Tongue (tissue), 2 donors: ENCODE results near the gene ANKS1B. TPM values are rescaled to one million over a fixed set of nuclear protein-coding genes. Genes with fewer than 3 reads are reported as not detected.
"Not testable (repeated sequence)": the region's sequence is repeated elsewhere in the genome, so short reads cannot be mapped to it uniquely, and the experiment has no call there.

Experiments
- DNase-seq: peaks from one replicate; pipeline ENCODE4 v3.0.0-alpha.2; 2015
- total RNA-seq: library from RNA; depleted of rRNA; stranded (reverse); fragments of >200 nt; gene quantifications from one replicate; pipeline ENCODE4 v1.2.3, GENCODE V29; 2014

Gene ANKS1B
- total RNA-seq, 1 donor from 2014 or later, result 16.5 TPM

- no peak for DNase-seq
These were observed 225.7 kb downstream of the ANKS1B start for GRCh38 chr12:99758997-99759396.

GRCh38 chr12:99752740-99753139 lies 232.0 kb downstream of the ANKS1B start:
- no peak for DNase-seq

- no peak for DNase-seq
These were observed 238.2 kb downstream of the ANKS1B start for GRCh38 chr12:99746538-99746937.

- DNase-seq, result no peak
These were observed 238.8 kb downstream of the ANKS1B start for GRCh38 chr12:99745895-99746294.

- no peak for DNase-seq
These were observed 239.6 kb downstream of the ANKS1B start for GRCh38 chr12:99745121-99745520.

- DNase-seq, result no peak
These were observed 247.9 kb downstream of the ANKS1B start for GRCh38 chr12:99736760-99737269.

GRCh38 chr12:99732131-99732530 lies 252.6 kb downstream of the ANKS1B start:
- DNase-seq, result peak; percentile 0

- DNase-seq, result no peak
These were observed 261.8 kb downstream of the ANKS1B start for GRCh38 chr12:99722690-99723486.

GRCh38 chr12:99721715-99722275 lies 262.9 kb downstream of the ANKS1B start:
- DNase-seq, result no peak

GRCh38 chr12:99720083-99720465 lies 264.7 kb downstream of the ANKS1B start:
- DNase-seq, result not testable (repeated sequence)

GRCh38 chr12:99719411-99720082 lies 265.2 kb downstream of the ANKS1B start:
- not testable (repeated sequence) for DNase-seq

- DNase-seq, result not testable (repeated sequence)
These were observed 268.8 kb downstream of the ANKS1B start for GRCh38 chr12:99715841-99716510.

- not testable (repeated sequence) for DNase-seq
These were observed 269.8 kb downstream of the ANKS1B start for GRCh38 chr12:99714921-99715320.

- DNase-seq, result no peak
These were observed 270.7 kb downstream of the ANKS1B start for GRCh38 chr12:99713946-99714520.

GRCh38 chr12:99712281-99712680 lies 272.5 kb downstream of the ANKS1B start:
- DNase-seq, result no peak

GRCh38 chr12:99711246-99711645 lies 273.5 kb downstream of the ANKS1B start:
- no peak for DNase-seq

GRCh38 chr12:99709619-99710018 lies 275.1 kb downstream of the ANKS1B start:
- DNase-seq, result no peak

- DNase-seq, result no peak
These were observed 275.6 kb downstream of the ANKS1B start for GRCh38 chr12:99709116-99709515.

- DNase-seq, result no peak
These were observed 276.9 kb downstream of the ANKS1B start for GRCh38 chr12:99707883-99708282.

GRCh38 chr12:99706736-99707473 lies 277.8 kb downstream of the ANKS1B start:
- DNase-seq, result no peak

- DNase-seq, result no peak
These were observed 280.3 kb downstream of the ANKS1B start for GRCh38 chr12:99704458-99704857.
